GM21619 (cell line): ENCODE results near the gene GRM1.

Experiments used
- ATAC-seq: cut with Tn5 transposase; IDR thresholded peaks from one replicate; pipeline ENCODE4 v1.9.1; 2021; ENCODE audit not compliant: unreplicated experiment

Gene GRM1

DNA sequence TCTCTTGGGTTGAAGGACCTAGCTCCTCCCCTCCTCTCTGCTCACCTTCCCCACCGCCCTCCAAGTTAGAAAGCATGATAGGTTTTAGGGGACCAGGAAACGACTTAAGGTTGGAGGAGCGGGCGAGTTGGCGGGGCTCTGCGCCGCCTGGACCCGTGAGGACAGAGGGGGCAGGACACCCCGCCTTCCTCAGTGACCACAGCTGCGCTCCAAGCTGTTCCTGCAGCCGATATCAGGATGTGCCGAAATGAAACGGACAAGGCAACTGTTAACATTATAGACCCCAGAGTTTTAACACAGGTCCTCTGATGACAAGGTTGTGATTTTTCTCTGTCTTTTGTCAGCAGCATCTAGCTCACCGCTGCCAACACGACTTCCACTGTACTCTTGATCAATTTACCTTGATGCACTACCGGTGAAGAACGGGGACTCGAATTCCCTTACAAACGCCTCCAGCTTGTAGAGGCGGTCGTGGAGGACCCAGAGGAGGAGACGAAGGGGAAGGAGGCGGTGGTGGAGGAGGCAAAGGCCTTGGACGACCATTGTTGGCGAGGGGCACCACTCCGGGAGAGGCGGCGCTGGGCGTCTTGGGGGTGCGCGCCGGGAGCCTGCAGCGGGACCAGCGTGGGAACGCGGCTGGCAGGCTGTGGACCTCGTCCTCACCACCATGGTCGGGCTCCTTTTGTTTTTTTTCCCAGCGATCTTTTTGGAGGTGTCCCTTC is at the start of gene GRM1:
GRM1 (plus strand) TSS at position 212 of the 722 bp plus-strand sequence; CDS start at position 668, 456 bp downstream.
- no peak for ATAC-seq

DNA sequence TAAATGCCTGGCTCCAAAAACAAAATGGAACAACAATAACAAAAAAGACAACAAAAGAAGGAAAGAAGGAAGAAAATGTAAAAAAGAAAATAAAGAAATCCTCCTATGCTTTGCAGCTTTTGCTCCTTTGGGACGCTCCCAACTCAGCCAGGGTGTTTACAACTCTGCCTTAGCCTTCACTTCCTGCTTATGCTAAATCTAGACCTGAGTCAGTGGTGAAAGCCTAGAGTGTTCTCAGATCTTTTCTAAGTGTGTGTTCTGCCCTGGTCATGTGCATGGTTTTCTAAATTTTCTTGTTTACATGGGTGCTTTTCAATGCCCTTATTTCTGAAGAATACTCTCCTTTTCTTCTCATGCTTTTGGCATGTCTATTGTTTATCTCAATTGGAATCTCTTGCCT is 19.5 kb upstream of the GRM1 start:
- no peak for ATAC-seq

DNA sequence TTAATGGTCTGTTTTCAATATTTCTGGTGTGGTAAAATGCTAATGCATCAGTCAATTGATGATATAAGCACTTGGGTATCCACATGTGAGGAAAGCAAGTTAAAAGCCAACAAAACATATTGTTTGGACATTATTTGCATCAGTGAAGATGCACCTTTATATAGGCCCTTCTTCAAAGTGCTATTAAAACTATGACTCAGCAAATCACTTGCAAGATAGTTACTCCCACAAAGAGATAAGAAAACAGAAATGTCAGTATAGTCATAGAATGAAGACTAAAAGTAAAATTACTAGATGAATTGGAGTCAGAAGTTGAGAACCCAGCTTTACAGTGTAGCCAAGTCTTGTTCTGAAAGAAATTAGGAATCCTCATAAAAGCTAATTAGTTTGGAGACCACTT is 14.6 kb upstream of the GRM1 start:
- no peak for ATAC-seq

DNA sequence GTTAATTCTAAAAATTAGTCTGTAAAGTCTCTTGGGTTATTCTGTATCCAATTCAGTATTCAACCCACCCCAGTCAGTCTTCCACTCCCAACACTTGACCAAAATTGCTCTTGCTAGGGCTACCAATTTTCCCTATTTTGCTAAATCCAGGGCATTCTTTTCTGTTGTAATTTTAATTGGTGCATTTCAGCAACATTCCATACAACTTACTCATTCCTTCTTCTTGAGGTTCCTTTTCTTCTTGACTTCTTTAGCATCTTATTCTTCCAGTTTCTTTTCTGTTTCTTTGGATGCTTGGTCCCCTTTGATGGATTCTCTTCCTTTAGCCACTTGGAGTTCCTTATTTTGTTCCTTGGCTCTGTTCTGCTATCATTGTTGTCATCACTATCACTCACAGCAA is 11.2 kb upstream of the GRM1 start:
- no peak for ATAC-seq

DNA sequence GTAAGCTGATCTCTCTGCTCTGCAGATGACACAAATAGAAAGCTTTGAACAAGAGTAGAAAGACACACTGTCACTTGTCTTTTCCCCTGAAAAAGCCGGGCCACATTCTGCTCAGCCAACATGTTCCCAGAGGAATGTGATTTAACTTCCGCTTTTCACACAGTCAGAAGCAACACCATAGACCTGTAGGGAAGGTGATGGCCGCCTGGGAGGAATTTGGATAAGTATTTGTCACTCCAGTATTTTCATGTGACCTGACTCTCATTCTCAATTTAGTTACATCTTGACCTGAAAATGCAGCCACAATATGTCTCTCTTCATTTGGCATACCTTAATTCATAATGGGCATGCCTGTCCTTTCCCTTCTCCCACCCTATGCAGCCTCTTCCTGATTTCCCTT is 2.0 kb upstream of the GRM1 start:
- ATAC-seq: no peak

DNA sequence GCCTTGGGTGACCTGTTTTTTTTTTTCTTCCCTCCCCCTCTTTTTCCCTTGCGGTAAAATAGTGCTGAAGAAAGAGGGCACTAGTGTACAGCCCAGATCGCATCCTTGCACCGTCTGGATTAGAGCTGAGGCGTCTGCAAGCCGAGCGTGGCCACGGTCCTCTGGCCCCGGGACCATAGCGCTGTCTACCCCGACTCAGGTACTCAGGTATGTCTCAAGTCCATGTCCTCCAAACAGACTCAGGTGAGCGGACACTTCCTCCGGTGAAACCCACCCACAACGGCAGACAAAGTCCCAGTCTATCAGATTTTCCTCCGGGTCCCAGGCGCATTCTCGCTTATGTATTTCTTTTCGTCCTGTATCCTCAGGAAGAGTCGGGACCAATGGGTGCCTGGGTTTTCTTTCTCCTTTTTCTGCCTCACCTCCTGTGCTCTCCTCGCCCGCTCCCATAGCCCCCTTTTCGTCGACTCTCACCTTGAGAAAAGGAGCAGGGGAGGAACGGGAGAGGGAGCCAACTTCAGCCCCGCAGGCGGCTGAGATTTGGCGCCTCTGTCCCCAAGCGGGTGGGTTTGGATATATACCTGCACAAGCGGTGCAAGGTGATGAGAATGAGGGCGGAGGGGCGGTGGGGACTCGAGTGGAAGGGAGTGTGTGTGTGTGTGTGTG is 1.1 kb upstream of the GRM1 start:
- no peak for ATAC-seq

DNA sequence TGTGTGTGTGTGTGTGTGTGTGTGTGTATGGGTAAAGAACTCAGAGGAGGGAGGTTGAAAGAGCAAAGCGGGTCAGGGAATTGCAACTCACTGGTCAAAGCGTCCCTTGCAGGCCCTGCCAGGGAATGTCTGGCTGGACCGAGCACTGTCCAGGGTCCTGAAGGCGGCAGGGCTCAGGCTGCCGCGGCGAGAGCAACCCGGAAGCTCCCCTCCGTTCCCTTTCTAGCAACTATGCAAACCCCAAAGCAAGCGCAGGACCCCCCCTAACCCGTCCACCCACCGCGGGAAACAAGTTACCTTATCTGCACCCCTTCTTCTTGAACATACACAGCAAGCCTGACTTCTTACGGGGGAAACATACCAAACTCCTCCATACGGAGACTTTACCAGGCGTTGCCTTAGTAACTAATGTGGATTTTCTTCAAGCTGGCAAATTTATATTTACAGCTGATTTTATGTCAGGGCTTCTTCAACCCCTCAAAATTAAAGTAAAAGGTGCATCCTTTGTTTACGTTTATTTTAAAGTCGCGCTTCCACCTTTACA is 538 bp upstream of the GRM1 start:
- peak; percentile 73 for ATAC-seq

DNA sequence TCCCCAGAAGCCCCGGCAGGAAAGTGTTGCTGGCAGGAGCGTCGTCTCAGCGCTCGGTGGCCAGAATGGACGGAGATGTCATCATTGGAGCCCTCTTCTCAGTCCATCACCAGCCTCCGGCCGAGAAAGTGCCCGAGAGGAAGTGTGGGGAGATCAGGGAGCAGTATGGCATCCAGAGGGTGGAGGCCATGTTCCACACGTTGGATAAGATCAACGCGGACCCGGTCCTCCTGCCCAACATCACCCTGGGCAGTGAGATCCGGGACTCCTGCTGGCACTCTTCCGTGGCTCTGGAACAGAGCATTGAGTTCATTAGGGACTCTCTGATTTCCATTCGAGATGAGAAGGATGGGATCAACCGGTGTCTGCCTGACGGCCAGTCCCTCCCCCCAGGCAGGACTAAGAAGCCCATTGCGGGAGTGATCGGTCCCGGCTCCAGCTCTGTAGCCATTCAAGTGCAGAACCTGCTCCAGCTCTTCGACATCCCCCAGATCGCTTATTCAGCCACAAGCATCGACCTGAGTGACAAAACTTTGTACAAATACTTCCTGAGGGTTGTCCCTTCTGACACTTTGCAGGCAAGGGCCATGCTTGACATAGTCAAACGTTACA is 817 bp downstream of the GRM1 start:
- no peak for ATAC-seq

DNA sequence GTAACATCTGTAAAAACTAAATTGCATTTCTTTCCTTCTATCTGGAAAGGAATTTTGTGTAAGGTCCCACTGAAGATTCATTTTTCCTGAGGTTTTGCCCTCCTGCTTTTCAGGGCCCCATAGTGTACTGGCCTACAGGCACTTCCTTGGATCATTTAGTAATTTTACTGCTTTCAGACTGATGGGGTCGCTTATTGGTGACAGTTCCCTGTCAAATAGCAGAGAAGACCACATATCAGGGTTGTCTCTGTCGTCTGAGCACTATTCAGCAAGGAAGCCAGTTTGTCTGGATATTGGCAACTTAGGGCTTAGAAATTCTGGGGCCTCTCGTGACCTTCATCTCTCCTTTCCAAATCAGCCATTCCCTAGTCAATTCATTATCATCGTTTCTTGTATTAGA is 3.5 kb downstream of the GRM1 start:
- no peak for ATAC-seq

DNA sequence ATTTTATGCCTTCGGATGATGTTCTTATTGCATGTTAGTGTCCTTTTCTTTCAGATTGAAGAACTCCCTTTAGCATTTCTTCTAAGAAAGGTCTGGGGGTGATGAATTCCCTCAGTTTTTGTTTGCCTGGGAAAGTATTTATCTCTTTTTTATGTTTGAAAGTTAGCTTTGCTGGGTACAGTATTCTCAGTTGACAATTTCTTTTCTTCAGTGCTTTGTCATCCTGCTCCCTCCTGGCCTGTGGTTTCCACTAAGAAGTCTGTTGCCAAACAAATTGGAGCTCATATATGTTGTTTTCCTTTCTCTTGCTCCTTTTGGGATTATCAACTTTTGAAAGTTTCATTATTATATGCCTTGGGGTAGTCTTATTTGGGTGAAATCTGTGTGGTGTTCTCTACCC is 11.5 kb downstream of the GRM1 start:
- ATAC-seq: no peak

DNA sequence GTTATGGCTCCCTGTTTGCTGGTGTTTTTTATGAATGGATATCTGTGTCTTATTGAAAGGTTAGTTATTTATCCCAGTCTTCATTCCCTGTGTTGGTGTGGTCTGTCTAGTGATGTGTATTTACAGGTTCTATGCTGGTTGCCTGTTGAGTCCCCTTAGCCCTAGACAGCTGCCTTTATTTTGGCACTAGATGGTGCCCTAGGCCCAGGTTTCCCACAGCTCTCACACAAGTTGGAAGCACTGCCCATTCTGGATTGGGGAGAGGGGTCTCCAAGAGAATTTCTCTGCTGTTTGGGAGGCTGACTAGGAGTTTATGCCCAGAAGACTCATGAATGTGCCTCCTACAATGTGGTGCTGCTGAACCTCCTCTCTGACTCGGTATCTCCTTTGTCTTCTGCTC is 12.4 kb downstream of the GRM1 start:
- ATAC-seq: peak; percentile 57

DNA sequence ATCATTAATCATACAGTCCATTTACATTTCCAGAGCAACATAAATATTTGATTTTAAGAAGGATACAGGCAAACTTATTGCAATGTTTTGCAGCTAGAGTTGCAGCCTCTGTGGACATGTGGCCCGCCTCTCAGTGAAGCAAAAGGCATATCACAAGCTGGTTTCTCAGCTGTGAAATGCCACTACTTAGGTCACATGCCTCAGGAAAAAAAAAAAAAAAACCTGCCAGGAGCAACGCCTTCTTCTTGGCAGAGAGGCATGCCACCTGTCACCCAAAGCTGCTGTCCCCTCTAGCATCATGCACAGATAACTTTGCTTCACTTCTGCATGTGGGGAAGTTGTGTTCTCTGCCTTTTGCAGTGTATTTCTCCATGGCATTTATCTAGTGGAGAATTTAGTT is 18.5 kb downstream of the GRM1 start:
- no peak for ATAC-seq

DNA sequence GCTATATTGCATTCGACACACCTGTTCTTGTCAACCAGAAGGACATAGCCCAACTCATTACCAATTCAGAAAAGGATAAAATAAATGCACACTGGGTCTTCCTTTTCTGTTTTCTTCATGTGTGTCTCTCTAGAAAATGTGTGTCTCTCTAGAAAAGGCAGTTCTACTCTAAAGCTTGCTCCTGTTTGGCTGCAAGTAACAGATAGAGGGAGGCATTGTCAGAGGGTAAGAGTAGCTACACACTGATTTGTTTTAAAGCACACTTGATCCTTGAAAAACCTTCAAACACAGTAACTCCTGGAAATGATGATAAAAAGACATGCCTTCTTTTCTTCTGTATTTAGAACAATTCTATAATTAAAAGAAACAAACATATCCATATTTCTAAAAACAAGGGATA is 21.3 kb downstream of the GRM1 start:
- ATAC-seq: no peak

DNA sequence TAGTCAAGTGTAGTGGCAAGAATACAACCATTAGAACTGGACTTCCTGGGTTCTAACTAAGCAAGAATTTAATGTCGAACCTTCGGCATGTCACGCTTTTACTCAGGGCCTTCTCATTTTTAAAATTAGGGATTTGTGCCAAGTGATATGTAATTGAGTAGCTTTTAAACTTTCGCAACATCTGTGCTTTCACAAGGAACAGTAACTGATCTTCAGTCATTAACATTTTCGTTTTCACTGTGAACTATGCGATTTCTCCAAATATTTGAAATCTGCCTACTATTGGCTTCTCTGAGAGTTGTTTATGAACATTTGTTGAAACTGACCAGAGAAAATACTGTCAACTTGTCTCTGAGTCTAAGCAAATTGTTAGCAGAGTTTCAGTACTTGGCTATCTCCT is 27.6 kb downstream of the GRM1 start:
- no peak for ATAC-seq

DNA sequence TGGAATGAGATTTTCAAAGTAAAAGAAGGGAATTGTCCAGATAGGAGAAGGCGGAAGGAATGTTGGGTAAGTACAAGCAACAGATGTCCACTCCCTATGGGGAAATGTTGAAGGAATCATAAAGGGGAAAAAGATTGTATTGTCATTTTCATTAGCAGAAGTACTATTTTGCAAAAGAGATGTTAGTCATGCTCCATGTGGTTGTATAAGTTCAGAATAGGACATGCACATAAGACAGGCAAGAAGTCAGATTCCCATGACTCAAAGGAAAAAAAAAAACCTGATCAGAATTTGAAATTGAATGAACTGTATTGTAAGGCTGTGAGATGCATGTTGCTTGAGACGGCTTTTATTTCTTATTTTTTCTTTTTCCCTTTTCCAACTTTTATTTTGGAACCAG is 36.8 kb downstream of the GRM1 start:
- ATAC-seq: no peak

DNA sequence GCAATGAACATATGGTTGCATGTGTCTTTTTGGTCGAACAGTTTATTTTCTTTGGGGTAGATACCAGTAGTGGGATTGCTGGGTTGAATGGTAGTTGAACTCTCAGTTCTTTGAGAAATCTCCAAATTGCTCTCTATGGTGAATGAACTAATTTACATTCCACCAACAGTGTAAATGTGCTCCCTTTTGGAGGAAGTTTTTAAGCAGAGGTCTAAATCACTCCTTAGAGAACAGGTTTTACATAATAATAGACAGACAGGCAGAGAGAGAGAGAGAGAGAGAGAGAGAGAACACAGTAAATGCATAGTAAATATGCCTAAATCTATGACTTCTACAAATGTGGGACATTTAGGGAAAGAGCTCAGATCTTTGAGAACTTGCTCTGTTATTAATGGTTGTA is 37.6 kb downstream of the GRM1 start:
- ATAC-seq: no peak

DNA sequence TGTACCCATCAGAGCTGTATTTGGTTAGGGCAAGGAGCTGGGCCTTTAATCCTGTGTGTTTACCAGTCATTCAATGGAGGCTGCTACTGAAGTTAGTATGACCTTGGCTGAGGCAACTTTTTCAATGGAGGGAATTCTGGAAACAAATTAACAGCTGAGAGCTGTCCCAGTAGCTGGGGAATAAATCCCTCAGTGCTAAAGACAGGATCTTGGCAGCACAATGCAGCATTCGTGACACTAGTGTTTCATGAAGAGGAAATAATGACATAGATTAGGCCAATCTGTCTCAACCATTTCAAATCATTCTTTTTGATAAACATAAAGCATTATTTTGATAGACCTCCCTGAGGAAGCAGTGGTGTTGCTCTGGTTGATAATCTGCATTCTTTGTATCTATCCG is 42.9 kb downstream of the GRM1 start:
- no peak for ATAC-seq

DNA sequence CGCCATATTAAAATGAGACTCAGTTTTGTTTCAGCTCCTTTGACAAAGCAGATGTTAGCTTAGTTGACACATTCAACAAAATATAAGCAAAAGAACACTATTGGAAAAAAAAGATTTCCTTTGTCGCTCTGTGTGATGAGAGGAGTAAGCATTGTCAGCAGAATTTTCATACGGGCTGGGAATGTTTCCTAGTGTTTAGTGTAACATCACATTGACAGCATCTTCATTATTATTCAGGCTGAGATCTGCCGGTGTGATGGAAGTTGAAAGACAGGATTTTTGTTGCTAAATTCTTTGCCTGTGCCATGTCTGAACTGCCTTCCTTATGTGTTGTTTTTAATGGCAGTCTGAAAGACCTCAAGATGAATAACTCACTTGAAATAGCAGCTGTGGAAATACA is 49.1 kb downstream of the GRM1 start:
- ATAC-seq: no peak

DNA sequence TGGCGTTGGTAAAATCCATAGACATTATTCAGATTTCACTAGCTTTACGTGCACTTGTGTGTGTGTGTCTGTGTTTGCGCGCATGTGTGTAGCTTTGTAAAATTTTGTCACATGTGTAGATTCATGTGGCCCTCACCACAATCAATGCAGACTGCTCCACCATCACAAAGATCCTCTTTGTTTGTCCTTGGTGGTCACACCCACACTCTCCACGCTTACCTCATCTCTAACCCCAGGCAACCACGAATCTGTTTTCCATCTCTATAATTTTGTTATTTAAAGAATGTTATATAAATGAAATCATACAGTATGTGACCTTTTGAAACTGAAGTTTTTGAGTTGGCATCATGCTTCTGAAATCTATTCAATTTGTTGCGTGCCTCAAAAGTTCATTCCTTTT is 58.5 kb downstream of the GRM1 start:
- ATAC-seq: no peak

DNA sequence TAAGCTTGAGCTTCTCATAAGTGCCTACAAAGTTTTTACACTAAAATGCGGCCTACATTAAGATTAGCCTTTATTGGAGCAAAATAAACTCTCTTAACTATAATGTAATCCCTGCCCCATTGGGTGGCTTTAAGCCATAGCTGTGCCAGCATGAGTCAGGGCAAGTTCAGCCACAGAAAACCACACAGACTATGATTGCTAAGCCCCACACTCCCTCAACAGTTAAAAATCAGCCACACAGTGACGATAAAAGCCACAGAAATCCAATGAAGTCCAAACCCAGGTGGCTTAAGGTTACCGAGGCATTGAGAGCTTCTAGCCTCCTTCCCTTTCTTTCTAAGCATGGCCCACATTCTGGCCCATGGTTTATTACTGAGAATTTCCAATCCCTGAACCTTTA is 61.6 kb downstream of the GRM1 start:
- no peak for ATAC-seq

DNA sequence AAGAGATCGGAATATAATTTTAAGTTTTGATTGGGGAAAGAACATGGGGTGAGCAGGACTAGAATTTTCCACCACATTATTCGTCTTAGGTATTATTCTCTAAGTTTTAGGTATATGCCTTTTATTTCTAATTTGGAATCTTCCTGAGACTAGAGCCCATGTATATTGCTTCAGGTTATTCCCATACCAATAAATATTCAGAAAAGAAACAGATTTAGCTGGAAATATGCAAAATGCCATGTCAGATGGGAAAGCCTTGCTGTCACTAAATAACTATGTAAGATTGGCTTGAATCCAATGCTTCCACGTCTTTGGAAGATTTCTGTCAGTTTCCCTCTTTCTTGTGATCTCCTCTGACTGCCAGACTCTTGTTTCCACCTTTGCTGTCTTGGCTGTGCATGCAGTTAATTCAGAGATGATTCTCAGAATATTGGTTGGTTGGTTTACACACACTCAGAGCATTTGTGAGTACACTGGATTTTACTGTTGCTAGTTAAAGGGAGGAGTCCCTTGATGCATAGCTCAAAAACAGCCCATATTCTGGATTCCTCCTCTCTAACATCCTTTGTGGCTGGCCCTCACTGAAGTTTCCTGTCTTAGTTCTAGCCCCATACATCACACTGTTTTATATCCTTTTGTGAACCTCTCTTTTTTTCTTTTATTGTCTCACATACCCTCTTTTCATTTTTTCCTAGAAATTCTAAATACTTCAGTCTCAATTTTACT is 64.3 kb downstream of the GRM1 start:
- no peak for ATAC-seq

DNA sequence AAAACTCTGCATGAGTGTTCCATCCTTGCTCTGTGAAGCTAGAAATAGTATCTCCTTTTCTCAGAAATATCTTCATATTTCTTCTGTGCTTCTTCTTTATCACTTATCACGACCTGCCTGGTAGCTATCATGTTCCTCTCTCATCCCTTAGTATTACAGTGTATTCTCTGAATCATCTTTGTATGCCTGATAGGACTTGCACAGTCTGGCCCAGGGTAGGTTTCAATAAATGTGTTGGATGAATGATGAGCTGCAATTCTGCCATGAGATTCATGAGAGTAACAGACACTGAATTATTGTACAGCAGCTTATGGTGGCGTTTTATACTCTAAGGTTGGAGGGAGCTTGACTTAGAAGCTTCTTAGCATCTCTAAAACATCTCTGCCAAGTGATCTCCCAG is 66.6 kb downstream of the GRM1 start:
- ATAC-seq: no peak
